DMS153 (cell line): Measurements from ENCODE around the gene ANOS1.
"Not testable (repeated sequence)": the region's sequence is repeated elsewhere in the genome, so short reads cannot be mapped to it uniquely, and the experiment has no call there.

Experiments used
- DNase-seq: peaks from one replicate; lab custom pipeline; 2025; lab: John Stamatoyannopoulos, UW

The ANOS1 gene

GRCh38 chrX:8607326-8607725, 124.6 kb downstream of the ANOS1 start:
- DNase-seq = no peak

GRCh38 chrX:8604131-8604530, 127.8 kb downstream of the ANOS1 start:
- DNase-seq = no peak

- DNase-seq = no peak
Measured at GRCh38 chrX:8591501-8591900, 140.4 kb downstream of the ANOS1 start.

- no peak for DNase-seq
Measured at GRCh38 chrX:8586953-8587352, 145.0 kb downstream of the ANOS1 start.

- no peak for DNase-seq
Measured at GRCh38 chrX:8579602-8580001, 152.3 kb downstream of the ANOS1 start.

GRCh38 chrX:8576821-8577220, 155.1 kb downstream of the ANOS1 start:
- no peak for DNase-seq

GRCh38 chrX:8565729-8566128, 166.2 kb downstream of the ANOS1 start:
- DNase-seq = no peak

- no peak for DNase-seq
Measured at GRCh38 chrX:8548446-8548845, 183.5 kb downstream of the ANOS1 start.

GRCh38 chrX:8546715-8547114, 185.2 kb downstream of the ANOS1 start:
- no peak for DNase-seq

- DNase-seq = no peak
Measured at GRCh38 chrX:8520791-8521190, 211.1 kb downstream of the ANOS1 start.

GRCh38 chrX:8520178-8520577, 211.8 kb downstream of the ANOS1 start:
- DNase-seq = no peak

GRCh38 chrX:8504451-8504850, 227.5 kb downstream of the ANOS1 start:
- no peak for DNase-seq

- DNase-seq = not testable (repeated sequence)
Measured at GRCh38 chrX:8502101-8502500, 229.8 kb downstream of the ANOS1 start.

GRCh38 chrX:8500203-8500602, 231.7 kb downstream of the ANOS1 start:
- no peak for DNase-seq

GRCh38 chrX:8495036-8495435, 236.9 kb downstream of the ANOS1 start:
- not testable (repeated sequence) for DNase-seq

- peak; percentile 43 for DNase-seq
Measured at GRCh38 chrX:8484360-8484949, 247.5 kb downstream of the ANOS1 start.
